H1 (cell line): ENCODE results near the gene TMEM269. TPM values are rescaled to one million over a fixed set of nuclear protein-coding genes. Genes with fewer than 3 reads are reported as not detected.

Experiments used
- CTCF ChIA-PET: fragments of 300-600 bp; sonication (Branson Sonifier 250); formaldehyde crosslinking; loops from one replicate; lab custom pipeline; 2021; ENCODE audit not compliant: partially characterized antibody; lab: Charles Lee
- POLR2A ChIA-PET: fragments of 300-600 bp; sonication (Branson Sonifier 250); formaldehyde crosslinking; loops from one replicate; lab custom pipeline; 2021; ENCODE audit warnings: inconsistent platforms; ENCODE audit not compliant: partially characterized antibody; lab: Charles Lee
- DNase-seq, 2 experiments: peaks; one replicate each; pipeline versions ENCODE4 v3.0.0 to v3.0.0-alpha.2; 2010 to 2022; ENCODE audit warnings: low spot score in 2 of 2, low read depth in 1 of 2, mixed read lengths in 1 of 2
- FAIRE-seq: peaks from 2 replicates; lab custom pipeline; 2011; peaks lifted over from hg19 to GRCh38; lab: Jason Lieb, UNC
- H2AFZ ChIP-seq: 2 replicates; pipeline ENCODE4 v1.8.1; 2012; ENCODE audit warnings: low read length, inconsistent platforms
- H2AK5ac ChIP-seq: 2 replicates; pipeline ENCODE4 v1.6.1; 2013; ENCODE audit warnings: low read depth, low read length
- H2BK120ac ChIP-seq: replicated peaks from 2 replicates; pipeline ENCODE3; 2013; ENCODE audit warnings: low read depth, low read length, inconsistent platforms
- H2BK12ac ChIP-seq: 2 replicates; pipeline ENCODE4 v1.6.1; 2013; ENCODE audit warnings: low read depth, low read length
- H2BK15ac ChIP-seq: 2 replicates; pipeline ENCODE4 v1.6.1; 2013; ENCODE audit warnings: low read length
- H2BK20ac ChIP-seq: 2 replicates; pipeline ENCODE4 v1.6.1; 2013; ENCODE audit warnings: low read length
- H2BK5ac ChIP-seq: 2 replicates; pipeline ENCODE4 v1.6.1; 2013; ENCODE audit warnings: low read depth, low read length
- H3K14ac ChIP-seq: 2 replicates; pipeline ENCODE4 v1.6.1; 2013; ENCODE audit warnings: inconsistent platforms; ENCODE audit not compliant: insufficient read length
- H3K18ac ChIP-seq: 2 replicates; pipeline ENCODE4 v1.6.1; 2013; ENCODE audit warnings: low read length; ENCODE audit errors: extremely low read depth
- H3K23ac ChIP-seq: 2 replicates; pipeline ENCODE4 v1.6.1; 2013; ENCODE audit warnings: inconsistent platforms; ENCODE audit not compliant: insufficient read length
- H3K23me2 ChIP-seq: 2 replicates; pipeline ENCODE4 v1.6.1; 2013; ENCODE audit warnings: low read depth, low read length
- H3K27ac ChIP-seq: 2 replicates; pipeline ENCODE4 v1.6.1; 2011; ENCODE audit warnings: low read depth, low read length, inconsistent platforms
- H3K27me3 ChIP-seq, 4 experiments: replicated peaks in 1 of 4; 1 replicate in 1 of 4; 2 replicates in 3 of 4; pipeline versions ENCODE4 v1.6.1 to v1.8.1; 2011 to 2013; ENCODE audit warnings: low read length in 3 of 4, mild to moderate bottlenecking in 3 of 4, inconsistent platforms in 2 of 4, mixed read lengths in 2 of 4, moderate library complexity in 1 of 4; ENCODE audit not compliant: control insufficient read depth in 3 of 4, insufficient read depth in 3 of 4; ENCODE audit errors: extremely low read depth in 1 of 4
- H3K36me3 ChIP-seq, 4 experiments: 2 replicates each; pipeline versions ENCODE4 v1.6.1 to v1.8.1; 2011 to 2013; ENCODE audit warnings: mild to moderate bottlenecking in 4 of 4, low read length in 3 of 4, moderate library complexity in 2 of 4, control low read depth in 1 of 4, inconsistent platforms in 1 of 4; ENCODE audit not compliant: insufficient read depth in 4 of 4, control insufficient read depth in 2 of 4
- H3K4ac ChIP-seq: replicated peaks from 2 replicates; pipeline ENCODE3; 2013; ENCODE audit warnings: low read length, low read depth, mixed read lengths, inconsistent platforms; ENCODE audit not compliant: insufficient read length
- H3K4me1 ChIP-seq, 4 experiments: replicated peaks in 1 of 4; 1 replicate in 1 of 4; 2 replicates in 3 of 4; pipeline versions ENCODE4 v1.6.1 to v1.8.1; 2011 to 2013; ENCODE audit warnings: low read length in 3 of 4, inconsistent platforms in 2 of 4, mixed read lengths in 1 of 4; ENCODE audit not compliant: insufficient read depth in 4 of 4, control insufficient read depth in 3 of 4
- H3K4me2 ChIP-seq, 2 experiments: 2 replicates each; pipeline versions ENCODE4 v1.6.1 to v1.8.1; 2011 to 2013; ENCODE audit warnings: low read depth in 2 of 2, low read length in 2 of 2, control low read depth in 1 of 2, inconsistent platforms in 1 of 2, mild to moderate bottlenecking in 1 of 2; ENCODE audit not compliant: insufficient read depth in 1 of 2
- H3K4me3 ChIP-seq, 4 experiments: fragments of 200-600, 300-600 bp in 1 of 4; sonication (generic), shearing (Covaris generic), sonication (Bioruptor Twin) in 1 of 4; 2 replicates each; pipeline versions ENCODE4 v1.5.1 to v1.8.1; 2011 to 2016; ENCODE audit warnings: low read length in 4 of 4, low read depth in 3 of 4, control low read depth in 2 of 4, inconsistent platforms in 2 of 4, mild to moderate bottlenecking in 2 of 4, mixed read lengths in 1 of 4, moderate library complexity in 1 of 4; ENCODE audit not compliant: insufficient read depth in 2 of 4; ENCODE audit errors: extremely low read depth in 1 of 4
- H3K56ac ChIP-seq: replicated peaks from 2 replicates; pipeline ENCODE3; 2013; ENCODE audit warnings: low read depth, mild to moderate bottlenecking, mixed read lengths, low read length, inconsistent platforms; ENCODE audit not compliant: insufficient read length
- H3K79me1 ChIP-seq: 2 replicates; pipeline ENCODE4 v1.6.1; 2013; ENCODE audit warnings: low read depth, low read length, control low read depth
- H3K79me2 ChIP-seq, 2 experiments: 2 replicates each; pipeline versions ENCODE4 v1.6.1 to v1.8.1; 2012 to 2013; ENCODE audit warnings: low read length in 2 of 2, mild to moderate bottlenecking in 2 of 2, inconsistent platforms in 1 of 2; ENCODE audit not compliant: insufficient read depth in 2 of 2, control insufficient read depth in 1 of 2
- H3K9ac ChIP-seq, 4 experiments: replicated peaks in 1 of 4; 1 replicate in 1 of 4; 2 replicates in 3 of 4; pipeline versions ENCODE4 v1.6.1 to v1.8.1; 2011 to 2013; ENCODE audit warnings: low read depth in 3 of 4, low read length in 3 of 4, control low read depth in 2 of 4, mild to moderate bottlenecking in 2 of 4, moderate library complexity in 2 of 4, inconsistent platforms in 1 of 4; ENCODE audit errors: extremely low read depth in 1 of 4
- H3K9me3 ChIP-seq, 2 experiments: 2 replicates each; pipeline versions ENCODE4 v1.6.1 to v1.8.1; 2012 to 2013; ENCODE audit warnings: mild to moderate bottlenecking in 2 of 2, moderate library complexity in 2 of 2, control low read depth in 1 of 2, inconsistent platforms in 1 of 2, low read depth in 1 of 2, low read length in 1 of 2, mixed read lengths in 1 of 2; ENCODE audit not compliant: insufficient read depth in 2 of 2
- H4K20me1 ChIP-seq, 2 experiments: replicated peaks in 1 of 2; 2 replicates each; pipeline versions ENCODE3 to v1.8.1; 2011 to 2013; ENCODE audit warnings: inconsistent platforms in 2 of 2, low read length in 2 of 2, mild to moderate bottlenecking in 1 of 2; ENCODE audit not compliant: insufficient read depth in 2 of 2, control insufficient read depth in 1 of 2
- H4K5ac ChIP-seq: 2 replicates; pipeline ENCODE4 v1.6.1; 2013; ENCODE audit warnings: low read length, low read depth, mixed read lengths, inconsistent platforms; ENCODE audit not compliant: insufficient read length
- H4K8ac ChIP-seq: 2 replicates; pipeline ENCODE4 v1.8.0; 2013; ENCODE audit warnings: mild to moderate bottlenecking, moderate library complexity, low read length, inconsistent platforms; ENCODE audit not compliant: insufficient read depth; ENCODE audit errors: extremely low read depth
- H4K91ac ChIP-seq: replicated peaks from 2 replicates; pipeline ENCODE3; 2013; ENCODE audit warnings: low read length, mixed read lengths, inconsistent platforms; ENCODE audit not compliant: insufficient read length
- CBX5 ChIP-seq: fragments of 300-800, 300-1000 bp; sonication (generic); IDR thresholded peaks from 2 replicates; pipeline ENCODE4 v1.7.1; 2016; ENCODE audit warnings: antibody characterized with exemption, low read length, low read depth
- FOSL1 ChIP-seq: IDR thresholded peaks from 2 replicates; pipeline ENCODE4 v1.6.1; 2011; ENCODE audit warnings: mild to moderate bottlenecking, low read depth, low read length, moderate library complexity; ENCODE audit not compliant: insufficient read depth
- SAP30 ChIP-seq: fragments of 300-600 bp; sonication (generic); IDR thresholded peaks from 2 replicates; pipeline ENCODE4 v1.7.1; 2012; ENCODE audit warnings: low read length, moderate library complexity, mild to moderate bottlenecking, inconsistent platforms; ENCODE audit not compliant: insufficient read depth, insufficient replicate concordance
- SP1 ChIP-seq: IDR thresholded peaks from 2 replicates; pipeline ENCODE4 v1.6.1; 2011; ENCODE audit warnings: low read depth, low read length
- YY1 ChIP-seq: IDR thresholded peaks from 2 replicates; pipeline ENCODE4 v1.6.1; 2011; ENCODE audit warnings: low read depth, mild to moderate bottlenecking, low read length
- WGBS, 2 experiments: shearing (Covaris generic) in 1 of 2; methylation state at CpG; one replicate each; pipeline versions ENCODE4 v1.1.6 to v1.1.7; 2013 to 2015; ENCODE audit warnings: low lambda C conversion rate in 2 of 2, mixed read lengths in 2 of 2, inconsistent platforms in 1 of 2, low coverage in 1 of 2, missing lambda C conversion rate in 1 of 2; ENCODE audit not compliant: insufficient replicate concordance in 2 of 2, insufficient coverage in 1 of 2, insufficient read length in 1 of 2; ENCODE audit errors: extremely low coverage in 1 of 2, missing lambda C conversion rate in 1 of 2; 5-methylcytosine and 5-hydroxymethylcytosine counted together
- polyA plus RNA-seq, 7 experiments: library from polyadenylated mRNA; depleted of rRNA in 3 of 7; stranded (reverse) in 5 of 7; unstranded in 2 of 7; fragments of >200 nt in 5 of 7; fragments of 200-250 nt in 2 of 7; gene quantifications; 1 replicate in 5 of 7; 2 replicates in 1 of 7; 4 replicates in 1 of 7; pipeline versions ENCODE4 v1.2.1 to v1.2.3, GENCODE V29; 2011 to 2013; ENCODE audit warnings: missing spikeins in 2 of 7, mixed read lengths in 2 of 7
- total RNA-seq: library from RNA; stranded (reverse); fragmentation: NEBNext Ultra II Directional; extraction: Animal tissue kit (Norgen Biotek cat#: 25700); gene quantifications from 2 replicates; pipeline ENCODE4 v1.2.1, GENCODE V29; 2021

The TMEM269 gene
- total and polyA plus RNA-seq, 2 of the 8 experiments (the other 6 are each of a cell fraction or from before 2014, with no cell fraction given): 0.14 to 0.35 TPM

GRCh38 chr1:42773420-42773819, 11.4 kb upstream of the TMEM269 start:
- no peaks in the 10 kb centered on the region for H3K79me1 ChIP-seq
- no peak overlapping the region for H3K14ac ChIP-seq
- H3K27me3 ChIP-seq: no peaks in the 10 kb centered on the region
- FAIRE-seq (no peak), DNase-seq (no peak)
- H2AK5ac ChIP-seq: no peak overlapping the region
- H3K4me2 ChIP-seq: no peak overlapping the region
- POLR2A ChIA-PET: interaction anchor here (0.9 to 1.3 kb wide), 3 partner anchors 11 to 193 kb away, joined by 3 to 4 read pairs (median 4); partner anchors contain the start of gene ZNF691
- H3K4me3 ChIP-seq: no peak overlapping the region
- H3K9me3 ChIP-seq: no peaks in the 10 kb centered on the region
- no peaks in the 10 kb centered on the region for H3K23me2 ChIP-seq
- H2AFZ ChIP-seq: no peak overlapping the region
- H3K4ac ChIP-seq: no peak overlapping the region
- H2BK12ac ChIP-seq: no peak overlapping the region
- no peaks in the 10 kb centered on the region for H4K20me1 ChIP-seq
- WGBS, 2 experiments: 68% methylated on average over 2 of the region's 2 CpGs; no CpG with 5 or more reads in 1 of the 2 experiments
- H2BK20ac ChIP-seq: no peak overlapping the region
- peaks cover 5 to 29% (median 19%) of the 10 kb centered on the region in 4 experiments; a peak in 7 of 8 replicates for H3K36me3 ChIP-seq
- no peaks in the 10 kb centered on the region for H3K4me1 ChIP-seq
- no peak overlapping the region for H3K27ac ChIP-seq
- TF ChIP-seq SP1: no peak
- no peak for TF ChIP-seq YY1
- no peak for TF ChIP-seq FOSL1
- no peak for TF ChIP-seq SAP30
- no peak for TF ChIP-seq CBX5
- no peak overlapping the region for H4K91ac ChIP-seq
- H3K79me2 ChIP-seq: 0 out of 4 replicates have a peak, but pooled peaks cover 0 to 2% of the 10 kb centered on the region in 2 experiments
- no peak overlapping the region for H4K8ac ChIP-seq
- no peak overlapping the region for H3K56ac ChIP-seq
- no peak overlapping the region for H2BK5ac ChIP-seq
- no peak overlapping the region for H3K9ac ChIP-seq
- H3K23ac ChIP-seq: no peak overlapping the region
- no peak overlapping the region for H3K18ac ChIP-seq
- no peak overlapping the region for H2BK120ac ChIP-seq
- CTCF ChIA-PET: interaction anchor here (0.8 to 2.0 kb wide), 4 partner anchors 11 to 312 kb away, joined by 3 to 5 read pairs (median 4); partner anchors contain the start of gene ZNF691
- no peak overlapping the region for H4K5ac ChIP-seq
- H2BK15ac ChIP-seq: no peak overlapping the region
